Fibroblast of skin of back (primary cell): Measurements from ENCODE around the gene AHR.

Source experiments
- DNase-seq: peaks from one replicate; pipeline ENCODE4 v3.0.0-alpha.2; 2013

The AHR gene

GRCh38 chr7:17304926-17305325 is 6.5 kb downstream of the AHR start:
- DNase-seq: peak; percentile 95

- no peak for DNase-seq
Measured at GRCh38 chr7:17305387-17306171, 7.1 kb downstream of the AHR start.

GRCh38 chr7:17307000-17307399 is 8.5 kb downstream of the AHR start:
- peak; percentile 22 for DNase-seq

GRCh38 chr7:17307558-17307957 is 9.1 kb downstream of the AHR start:
- no peak for DNase-seq

GRCh38 chr7:17307969-17308648 is 9.7 kb downstream of the AHR start:
- DNase-seq: no peak

- DNase-seq: no peak
Measured at GRCh38 chr7:17311194-17311593, 12.7 kb downstream of the AHR start.

GRCh38 chr7:17311952-17312351 is 13.5 kb downstream of the AHR start:
- DNase-seq: no peak

- no peak for DNase-seq
Measured at GRCh38 chr7:17312641-17313040, 14.2 kb downstream of the AHR start.

GRCh38 chr7:17313194-17313593 is 14.7 kb downstream of the AHR start:
- DNase-seq: no peak

- DNase-seq: no peak
Measured at GRCh38 chr7:17315974-17316373, 17.5 kb downstream of the AHR start.

GRCh38 chr7:17318146-17318545 is 19.7 kb downstream of the AHR start:
- DNase-seq: peak; percentile 88

- DNase-seq: no peak
Measured at GRCh38 chr7:17319164-17320101, 21.0 kb downstream of the AHR start.

GRCh38 chr7:17320102-17320497 is 21.6 kb downstream of the AHR start:
- DNase-seq: no peak

GRCh38 chr7:17320657-17321056 is 22.2 kb downstream of the AHR start:
- no peak for DNase-seq

- peak; percentile 40 for DNase-seq
Measured at GRCh38 chr7:17325364-17325763, 26.9 kb downstream of the AHR start.

GRCh38 chr7:17326378-17326777 is 27.9 kb downstream of the AHR start:
- DNase-seq: no peak

- DNase-seq: no peak
Measured at GRCh38 chr7:17328641-17329040, 30.2 kb downstream of the AHR start.

- DNase-seq: peak; percentile 30
Measured at GRCh38 chr7:17329440-17329839, 31.0 kb downstream of the AHR start.

- no peak for DNase-seq
Measured at GRCh38 chr7:17331891-17332501, 33.5 kb downstream of the AHR start.

GRCh38 chr7:17333221-17333620 is 34.8 kb downstream of the AHR start:
- peak; percentile 79 for DNase-seq

- DNase-seq: no peak
Measured at GRCh38 chr7:17336168-17336567, 37.7 kb downstream of the AHR start.

GRCh38 chr7:17339139-17339538 is 40.7 kb downstream of the AHR start:
- DNase-seq: no peak

- DNase-seq: no peak
Measured at GRCh38 chr7:17339952-17340351, 41.5 kb downstream of the AHR start.
